ENCODE measurements around the gene FBN2. TPM values are rescaled to one million over a fixed set of nuclear protein-coding genes. Genes with fewer than 3 reads are reported as not detected.

FBN2 gene
- total RNA-seq, 1 experiment from 2014 or later: 0.31 TPM

- Mint-ChIP-seq H3K27ac (ENCODE audit: unreplicated experiment) (no peak overlapping the region), H3K36me3 (ENCODE audit: insufficient read depth, unreplicated experiment) (no peaks in the 10 kb centered on the region), H3K9me3 (ENCODE audit: low read depth, unreplicated experiment) (peaks cover 3% of the 10 kb centered on the region), H3K4me1 (ENCODE audit: low read depth, unreplicated experiment) (peaks cover 16% of the 10 kb centered on the region), H3K27me3 (ENCODE audit: unreplicated experiment) (no peaks in the 10 kb centered on the region), H3K4me3 (ENCODE audit: low read depth, unreplicated experiment) (no peak overlapping the region)
- TF ChIP-seq CTCF (IDR thresholded peaks at IDR 0.05; ENCODE audit: unreplicated experiment): no peak
- no peak for DNase-seq
- no TSS peak for BruUV-seq (replicated peaks)
- intact Hi-C loops (cut with micrococcal nuclease; ENCODE audit: unreplicated experiment): no loop called here
- CTCF ChIA-PET: no interaction called here
These were observed 11.5 kb upstream of the FBN2 start for GRCh38 chr5:128549496-128549895.

- no peaks in the 10 kb centered on the region for H3K27me3 Mint-ChIP-seq (ENCODE audit: unreplicated experiment)
- peak; percentile 43 for DNase-seq
- H3K36me3 Mint-ChIP-seq (ENCODE audit: insufficient read depth, unreplicated experiment): no peaks in the 10 kb centered on the region
- CTCF ChIA-PET: no interaction called here
- no peak overlapping the region for H3K27ac Mint-ChIP-seq (ENCODE audit: unreplicated experiment)
- BruUV-seq (replicated peaks): no TSS peak
- intact Hi-C loops (cut with micrococcal nuclease; ENCODE audit: unreplicated experiment): no loop called here
- no peak for TF ChIP-seq CTCF (IDR thresholded peaks at IDR 0.05; ENCODE audit: unreplicated experiment)
- H3K4me1 Mint-ChIP-seq (ENCODE audit: low read depth, unreplicated experiment): peaks cover 16% of the 10 kb centered on the region
- no peak overlapping the region for H3K4me3 Mint-ChIP-seq (ENCODE audit: low read depth, unreplicated experiment)
- H3K9me3 Mint-ChIP-seq (ENCODE audit: low read depth, unreplicated experiment): peaks cover 5% of the 10 kb centered on the region
These were observed 8.7 kb upstream of the FBN2 start for GRCh38 chr5:128546658-128547281.

GRCh38 chr5:128541385-128541784 is 3.3 kb upstream of the FBN2 start:
- Mint-ChIP-seq H3K4me3 (ENCODE audit: low read depth, unreplicated experiment) (no peak overlapping the region), H3K4me1 (ENCODE audit: low read depth, unreplicated experiment) (peaks cover 6% of the 10 kb centered on the region), H3K36me3 (ENCODE audit: insufficient read depth, unreplicated experiment) (peaks cover 12% of the 10 kb centered on the region), H3K27ac (ENCODE audit: unreplicated experiment) (no peak overlapping the region), H3K27me3 (ENCODE audit: unreplicated experiment) (peaks cover 12% of the 10 kb centered on the region), H3K9me3 (ENCODE audit: low read depth, unreplicated experiment) (peaks cover 5% of the 10 kb centered on the region)
- CTCF ChIA-PET: interaction anchor here (1.2 kb wide), 1 partner anchor 364 kb away, joined by 5 read pairs; no protein-coding TSS in a partner anchor
- intact Hi-C loops (cut with micrococcal nuclease; ENCODE audit: unreplicated experiment): no loop called here
- no peak for DNase-seq
- BruUV-seq (replicated peaks): no TSS peak
- no peak for TF ChIP-seq CTCF (IDR thresholded peaks at IDR 0.05; ENCODE audit: unreplicated experiment)

GRCh38 chr5:128539038-128539429 is 989 bp upstream of the FBN2 start:
- DNase-seq: no peak
- intact Hi-C loops (cut with micrococcal nuclease; ENCODE audit: unreplicated experiment): no loop called here
- H3K36me3 Mint-ChIP-seq (ENCODE audit: insufficient read depth, unreplicated experiment): peaks cover 21% of the 10 kb centered on the region

More at GRCh38 chr5:128539038-128539429, 989 bp upstream of the FBN2 start:
- H3K4me1 Mint-ChIP-seq (ENCODE audit: low read depth, unreplicated experiment): peaks cover 14% of the 10 kb centered on the region
- no TSS peak for BruUV-seq (replicated peaks)
- peaks cover 19% of the 10 kb centered on the region for H3K27me3 Mint-ChIP-seq (ENCODE audit: unreplicated experiment)
- CTCF ChIA-PET: no interaction called here
- no peak overlapping the region for H3K27ac Mint-ChIP-seq (ENCODE audit: unreplicated experiment)
- H3K9me3 Mint-ChIP-seq (ENCODE audit: low read depth, unreplicated experiment): peaks cover 8% of the 10 kb centered on the region
- TF ChIP-seq CTCF (IDR thresholded peaks at IDR 0.05; ENCODE audit: unreplicated experiment): no peak
- no peak overlapping the region for H3K4me3 Mint-ChIP-seq (ENCODE audit: low read depth, unreplicated experiment)
